Kidney tubule cell (primary cell): Measurements from ENCODE around the gene WDPCP.
"Not testable (repeated sequence)": the region's sequence is repeated elsewhere in the genome, so short reads cannot be mapped to it uniquely, and the experiment has no call there.

Experiments used
- DNase-seq: peaks from one replicate; pipeline ENCODE4 v3.0.0-alpha.2; 2018; ENCODE audit warnings: low spot score

WDPCP gene

GRCh38 chr2:63590626-63591408 is 2.5 kb upstream of the WDPCP start:
- peak; percentile 15 for DNase-seq

GRCh38 chr2:63589148-63589958 is 1.1 kb upstream of the WDPCP start:
- DNase-seq = peak; percentile 14

GRCh38 chr2:63587814-63588384 is 378 bp downstream of the WDPCP start:
- no peak for DNase-seq

- no peak for DNase-seq
Measured at GRCh38 chr2:63582873-63583272, 5.4 kb downstream of the WDPCP start.

DNA sequence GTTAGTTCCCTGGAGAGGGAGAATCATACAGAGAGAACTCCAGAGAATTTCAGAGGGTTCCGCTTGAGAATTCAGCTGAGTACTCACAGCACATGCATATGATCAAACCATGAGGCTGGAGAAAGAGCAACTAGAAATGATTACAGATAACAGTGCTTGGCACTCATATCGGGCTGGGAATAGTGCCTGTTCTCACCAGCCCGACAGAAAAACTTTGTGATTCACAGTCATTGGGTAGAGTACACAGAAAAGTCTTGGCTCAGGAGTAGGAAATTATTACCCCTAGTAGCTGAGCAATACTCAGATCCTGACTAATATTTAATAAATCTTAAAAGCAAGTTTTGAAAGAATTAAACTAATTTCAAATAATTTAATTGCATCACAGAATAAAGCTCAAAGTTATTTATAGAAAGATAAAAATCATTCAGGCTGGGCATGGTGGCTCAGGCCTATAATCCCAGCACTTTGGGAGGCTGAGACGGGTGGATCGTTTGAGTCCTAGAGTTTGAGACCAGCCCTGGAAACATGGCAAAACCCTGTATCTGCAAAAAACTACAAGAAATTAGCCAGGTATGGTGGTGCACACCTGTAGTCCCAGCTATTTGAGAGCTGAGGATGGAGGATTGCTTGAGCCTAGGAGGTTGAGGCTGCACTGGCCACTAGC is 6.8 kb downstream of the WDPCP start:
- DNase-seq = peak; percentile 69

GRCh38 chr2:63580651-63581297 is 7.5 kb downstream of the WDPCP start:
- DNase-seq = no peak

- DNase-seq = no peak
Measured at GRCh38 chr2:63578767-63579166, 9.5 kb downstream of the WDPCP start.

- no peak for DNase-seq
Measured at GRCh38 chr2:63576546-63576945, 11.7 kb downstream of the WDPCP start.

DNA sequence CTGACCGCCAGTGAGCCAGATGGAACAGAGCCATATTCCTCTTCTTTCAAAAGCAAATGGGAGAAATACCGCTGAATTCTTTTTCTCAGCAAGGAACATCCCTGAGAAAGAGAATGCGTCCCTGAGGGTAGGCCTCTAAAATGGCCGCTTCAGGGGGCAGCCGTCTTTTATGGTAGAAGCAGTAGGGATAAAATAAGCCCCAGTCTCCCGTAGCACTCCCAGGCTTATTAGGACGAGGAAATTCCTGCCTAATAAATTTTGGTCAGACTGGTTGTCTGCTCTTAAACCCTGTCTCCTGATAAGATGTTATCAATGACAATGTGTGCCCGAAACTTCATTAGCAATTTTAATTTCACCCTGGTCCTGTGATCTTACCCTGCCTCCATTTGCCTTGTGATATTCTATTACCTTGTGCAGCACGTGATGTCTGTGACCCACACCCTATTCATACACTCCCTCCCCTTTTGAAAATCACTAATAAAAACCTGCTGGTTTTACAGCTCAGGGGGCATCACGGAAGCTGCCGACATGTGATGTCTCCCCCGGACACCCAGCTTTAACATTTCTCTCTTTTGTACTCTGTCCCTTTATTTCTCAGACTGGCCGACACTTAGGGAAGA is 14.4 kb downstream of the WDPCP start:
- DNase-seq = not testable (repeated sequence)

DNA sequence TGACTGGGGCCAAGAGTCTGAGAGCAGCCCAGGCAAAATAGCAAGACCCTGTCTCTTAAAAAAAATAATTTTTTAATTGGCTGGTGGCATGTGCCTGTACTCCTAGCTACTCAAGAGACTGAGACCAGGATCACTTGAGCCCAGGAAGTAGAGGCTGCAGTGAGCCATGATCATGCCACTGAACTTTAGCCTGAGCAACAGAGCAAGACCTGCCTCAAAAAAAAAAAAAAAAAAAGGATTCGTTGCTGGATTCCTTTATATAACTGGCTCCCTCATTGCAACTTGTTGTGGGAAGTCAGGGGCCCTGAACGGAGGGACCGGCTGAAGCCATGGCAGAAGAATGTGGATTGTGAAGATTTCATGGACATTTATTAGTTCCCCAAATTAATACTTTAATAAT is 15.3 kb downstream of the WDPCP start:
- DNase-seq = peak; percentile 33

GRCh38 chr2:63572001-63572400 is 16.3 kb downstream of the WDPCP start:
- DNase-seq = no peak

DNA sequence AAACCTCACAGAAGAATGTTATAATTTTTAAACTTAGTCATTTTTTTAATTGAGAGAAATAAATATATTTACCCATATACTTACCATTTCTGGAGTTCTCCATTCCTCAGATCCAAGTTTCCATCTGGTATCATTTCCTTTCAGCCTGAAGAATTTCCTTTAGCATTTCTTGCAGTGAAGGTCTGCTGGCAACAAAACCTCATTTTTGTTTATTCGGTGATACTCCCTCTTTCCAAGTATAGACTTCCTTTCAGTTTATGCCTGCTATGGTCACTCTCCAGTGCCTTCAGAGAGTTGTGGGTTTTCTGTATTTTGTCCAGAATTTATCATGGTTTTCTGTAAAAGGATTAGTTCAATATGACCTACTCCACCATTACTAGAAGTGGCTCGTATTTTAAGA is 17.0 kb downstream of the WDPCP start:
- DNase-seq = no peak

GRCh38 chr2:63569740-63570139 is 18.5 kb downstream of the WDPCP start:
- no peak for DNase-seq

DNA sequence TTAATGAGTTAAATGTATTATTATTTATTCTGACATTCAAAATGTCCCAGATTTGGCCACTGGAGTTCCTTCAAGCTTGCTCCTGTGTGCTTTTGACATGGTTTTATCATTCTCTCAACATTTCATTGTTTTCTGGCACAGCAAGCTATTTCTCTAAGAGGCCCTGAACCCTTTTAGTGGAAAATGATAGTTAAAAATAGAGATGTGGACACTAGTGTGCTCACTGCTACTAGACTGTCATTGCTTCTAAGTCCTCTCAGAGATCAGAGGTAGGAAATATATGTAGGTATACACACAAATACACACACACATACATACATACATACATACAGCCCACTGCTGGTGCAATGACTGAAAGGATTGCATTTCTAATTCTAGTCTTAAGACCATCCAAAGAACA is 25.5 kb downstream of the WDPCP start:
- no peak for DNase-seq

GRCh38 chr2:63558922-63559321 is 29.4 kb downstream of the WDPCP start:
- DNase-seq = not testable (repeated sequence)

DNA sequence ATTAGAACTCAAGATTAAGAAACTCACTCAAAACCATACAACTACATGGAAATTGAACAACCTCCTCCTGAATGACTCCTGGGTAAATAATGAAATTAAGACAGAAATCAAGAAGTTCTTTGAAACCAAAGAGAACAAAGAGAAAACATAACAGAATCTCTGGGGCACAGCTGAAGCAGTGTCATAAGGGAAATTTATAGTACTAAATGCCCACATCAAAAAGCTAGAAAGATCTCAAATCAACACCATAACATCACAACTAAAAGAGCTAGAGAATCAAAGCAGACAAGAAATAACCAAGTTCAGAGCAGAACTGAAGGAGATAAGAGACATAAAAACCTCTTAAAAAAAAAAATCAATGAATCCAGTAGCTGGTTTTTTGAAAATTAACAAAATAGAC is 30.5 kb downstream of the WDPCP start:
- not testable (repeated sequence) for DNase-seq

GRCh38 chr2:63555931-63556330 is 32.3 kb downstream of the WDPCP start:
- DNase-seq = no peak

GRCh38 chr2:63555299-63555698 is 33.0 kb downstream of the WDPCP start:
- DNase-seq = no peak

- DNase-seq = no peak
Measured at GRCh38 chr2:63553049-63553448, 35.2 kb downstream of the WDPCP start.

- DNase-seq = no peak
Measured at GRCh38 chr2:63545023-63545422, 43.3 kb downstream of the WDPCP start.

- DNase-seq = no peak
Measured at GRCh38 chr2:63544017-63544627, 44.2 kb downstream of the WDPCP start.
